Effector memory CD8-positive, alpha-beta T cell (primary cell): ENCODE data around the gene UBQLN3.

Experiments used
- ATAC-seq: fragments of 150-1000 bp; cut with Tn5 transposase; replicated peaks from 2 replicates; pipeline ENCODE4 v1.10.0; 2021; ENCODE audit warnings: mild to moderate bottlenecking, moderate library complexity
- DNase-seq, 3 experiments: peaks; one replicate each; pipeline ENCODE4 v3.0.0; 2021
- H3K27ac Mint-ChIP-seq, 2 donors: one replicate each; pipeline ENCODE4 v1.8.0; 2022; ENCODE audit warnings: mild to moderate bottlenecking in 2 of 2, mixed read lengths in 2 of 2, moderate library complexity in 2 of 2
- H3K27me3 Mint-ChIP-seq, 2 donors: one replicate each; pipeline ENCODE4 v1.8.0; 2022; ENCODE audit warnings: mixed read lengths in 2 of 2
- H3K36me3 Mint-ChIP-seq: one replicate; pipeline ENCODE4 v1.8.0; 2022; ENCODE audit warnings: mild to moderate bottlenecking, moderate library complexity, mixed read lengths; ENCODE audit not compliant: insufficient read depth
- H3K4me1 Mint-ChIP-seq, 2 donors: one replicate each; pipeline ENCODE4 v1.8.0; 2022; ENCODE audit warnings: low read depth in 2 of 2, mixed read lengths in 2 of 2
- H3K4me3 Mint-ChIP-seq, 2 donors: one replicate each; pipeline ENCODE4 v1.8.0; 2022; ENCODE audit warnings: mild to moderate bottlenecking in 2 of 2, mixed read lengths in 2 of 2, moderate library complexity in 2 of 2
- H3K9me3 Mint-ChIP-seq, 2 donors: one replicate each; pipeline ENCODE4 v1.8.0; 2022; ENCODE audit warnings: mixed read lengths in 2 of 2
- total RNA-seq, 9 experiments: gene quantifications; one replicate each; lab custom pipeline; 2026; lab: John Stamatoyannopoulos, UW

UBQLN3 gene
- 0 to 1.3 (median 0) reads per million in 9 experiments for total RNA-seq

DNA sequence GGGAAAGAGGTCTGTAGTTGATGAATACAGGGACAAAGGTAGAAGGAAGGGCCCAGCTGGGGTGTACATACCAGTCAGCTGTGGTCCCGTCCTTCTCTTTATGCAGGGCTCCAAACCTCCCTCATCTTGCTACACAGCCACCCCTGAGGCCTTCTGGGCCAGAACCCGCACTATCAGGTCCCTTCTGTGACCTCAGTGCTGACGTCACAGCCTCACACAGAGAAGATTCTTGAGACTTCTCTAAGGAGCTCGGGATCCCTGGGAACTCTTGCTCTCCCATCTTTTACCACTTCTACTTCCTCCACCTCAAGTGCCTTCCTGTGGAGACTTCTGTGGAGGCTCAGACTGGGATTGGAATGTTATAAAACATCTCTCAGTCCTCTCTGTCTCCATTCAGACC lies at the start of gene UBQLN3:
UBQLN3 (minus strand) TSS at position 155 of the 400 bp plus-strand sequence. CDS start 399 bp downstream, outside the sequence.
- no peak within 1 kb of the TSS for H3K4me3 Mint-ChIP-seq
- no peaks in the 10 kb centered on the region for H3K4me1 Mint-ChIP-seq
- H3K27me3 Mint-ChIP-seq = peaks cover 14 to 32% of the 10 kb centered on the region in 2 donors
- DNase-seq (no peak), ATAC-seq (no peak)
- H3K27ac Mint-ChIP-seq = no peak within 1 kb of the TSS
- H3K9me3 Mint-ChIP-seq = no peaks in the 10 kb centered on the region
- H3K36me3 Mint-ChIP-seq = no peaks in the 10 kb centered on the region

- H3K4me1 Mint-ChIP-seq = peaks cover 0 to 1% of the 10 kb centered on the region in 2 donors
- DNase-seq (no peak), ATAC-seq (no peak)
- peaks cover 8 to 36% of the 10 kb centered on the region in 2 donors for H3K27me3 Mint-ChIP-seq
- H3K4me3 Mint-ChIP-seq = no peak overlapping the region
- no peak overlapping the region for H3K27ac Mint-ChIP-seq
- no peaks in the 10 kb centered on the region for H3K9me3 Mint-ChIP-seq
- no peaks in the 10 kb centered on the region for H3K36me3 Mint-ChIP-seq
Observed at GRCh38 chr11:5557751-5558150, 48.0 kb upstream of the UBQLN3 start.

DNA sequence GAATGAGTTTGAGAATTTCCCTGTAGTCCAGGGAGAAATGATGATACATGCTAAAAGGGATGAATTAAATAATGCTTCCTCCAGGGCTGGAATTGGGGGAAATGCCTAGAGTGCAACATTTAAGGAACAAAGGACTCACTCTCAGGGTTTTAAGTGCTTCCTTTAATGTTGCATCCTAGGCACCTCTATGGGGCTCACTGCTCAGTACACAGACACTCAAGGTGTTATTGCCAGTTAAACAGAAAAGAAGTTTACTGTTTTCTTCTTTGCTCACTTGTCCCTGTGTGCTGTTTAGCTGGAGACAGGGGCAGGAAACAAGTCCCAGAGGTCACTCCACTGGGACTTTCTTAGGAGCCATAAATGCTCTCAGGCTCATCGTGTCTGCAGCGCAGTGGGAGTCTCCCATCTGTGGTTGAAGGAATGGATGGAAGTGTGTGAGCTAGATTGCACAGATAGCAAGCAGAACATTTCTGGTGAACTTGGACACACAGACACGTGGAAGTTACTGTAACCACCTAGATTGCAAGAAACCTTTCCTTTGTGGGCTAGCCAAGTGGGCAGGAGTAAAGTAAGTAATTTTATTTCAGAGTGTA lies 46.9 kb upstream of the UBQLN3 start:
- H3K9me3 Mint-ChIP-seq = no peaks in the 10 kb centered on the region
- no peak for DNase-seq
- H3K27me3 Mint-ChIP-seq = peaks cover 12 to 41% of the 10 kb centered on the region in 2 donors
- peaks cover 0 to 1% of the 10 kb centered on the region in 2 donors for H3K4me1 Mint-ChIP-seq
- no peak for ATAC-seq
- no peak overlapping the region for H3K27ac Mint-ChIP-seq
- H3K4me3 Mint-ChIP-seq = no peak overlapping the region
- H3K36me3 Mint-ChIP-seq = no peaks in the 10 kb centered on the region

- Mint-ChIP-seq H3K4me1 (peaks cover 0 to 1% of the 10 kb centered on the region in 2 donors), H3K27me3 (peaks cover 20 to 51% of the 10 kb centered on the region in 2 donors), H3K27ac (no peak overlapping the region), H3K4me3 (no peak overlapping the region), H3K9me3 (no peaks in the 10 kb centered on the region), H3K36me3 (no peaks in the 10 kb centered on the region)
- no peak for ATAC-seq
- no peak for DNase-seq
Observed at GRCh38 chr11:5553343-5553742, 43.6 kb upstream of the UBQLN3 start.

DNA sequence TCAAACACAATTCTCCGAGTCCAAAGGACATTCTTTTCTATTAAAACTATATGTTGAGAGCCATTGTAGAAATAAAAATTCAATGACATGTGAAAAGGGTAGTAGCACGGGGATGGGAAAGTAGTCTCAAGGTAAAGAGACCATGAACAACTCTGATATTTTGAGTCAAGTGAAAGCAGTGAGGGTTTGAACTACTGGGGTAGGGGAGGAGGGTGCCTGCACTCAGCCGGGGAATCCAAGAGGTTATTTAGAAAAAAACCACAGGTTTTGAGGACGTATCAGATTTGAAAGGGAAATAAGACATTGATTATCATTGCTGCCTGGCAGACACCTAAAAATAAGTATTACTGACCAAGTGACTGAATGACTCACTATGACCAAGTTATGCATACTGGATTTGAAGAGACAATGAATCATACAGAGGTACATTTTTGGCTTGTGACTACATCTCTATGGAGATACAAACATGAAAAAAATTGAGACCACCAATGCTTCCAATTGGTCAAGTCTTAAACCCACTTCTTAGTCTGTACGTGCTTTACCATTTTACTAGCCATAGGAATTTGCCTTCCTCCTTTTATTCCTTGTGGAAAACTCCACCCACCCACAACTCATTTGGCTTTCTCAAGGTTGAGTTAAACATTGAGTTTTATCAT lies 40.8 kb upstream of the UBQLN3 start:
- no peaks in the 10 kb centered on the region for H3K36me3 Mint-ChIP-seq
- no peak overlapping the region for H3K4me3 Mint-ChIP-seq
- no peak for DNase-seq
- peaks cover 20 to 41% of the 10 kb centered on the region in 2 donors for H3K27me3 Mint-ChIP-seq
- no peak for ATAC-seq
- H3K4me1 Mint-ChIP-seq = peaks cover 0 to 1% of the 10 kb centered on the region in 2 donors
- no peaks in the 10 kb centered on the region for H3K9me3 Mint-ChIP-seq
- no peak overlapping the region for H3K27ac Mint-ChIP-seq

DNA sequence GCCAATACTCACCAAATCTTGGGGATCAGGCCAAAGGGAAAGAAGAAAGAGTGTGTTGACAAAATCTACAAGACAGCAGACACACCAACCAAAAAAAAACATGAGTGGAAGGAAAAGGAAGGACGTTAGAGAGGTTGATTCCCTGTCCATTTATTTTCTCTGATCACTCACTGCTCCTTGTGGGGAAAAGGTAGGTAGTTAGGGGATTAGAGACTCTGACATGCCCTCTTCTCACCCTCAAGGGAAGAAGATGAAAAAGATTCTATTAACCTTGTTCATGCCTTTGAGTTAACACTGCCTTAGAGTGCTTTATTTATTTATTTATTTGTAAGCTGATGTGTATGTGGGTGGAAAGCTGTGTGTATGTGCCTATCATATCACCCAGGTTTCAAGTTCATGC lies 38.7 kb upstream of the UBQLN3 start, which contains the start of gene OR52H1:
OR52H1 (minus strand) TSS at position 101 of the 400 bp plus-strand sequence. CDS start 3,035 bp downstream, outside the sequence.
- Mint-ChIP-seq H3K27ac (no peak within 1 kb of the TSS), H3K36me3 (no peaks in the 10 kb centered on the region), H3K27me3 (peaks cover 20 to 30% of the 10 kb centered on the region in 2 donors), H3K4me3 (no peak within 1 kb of the TSS), H3K9me3 (no peaks in the 10 kb centered on the region), H3K4me1 (no peaks in the 10 kb centered on the region)
- DNase-seq (no peak), ATAC-seq (no peak)

DNA sequence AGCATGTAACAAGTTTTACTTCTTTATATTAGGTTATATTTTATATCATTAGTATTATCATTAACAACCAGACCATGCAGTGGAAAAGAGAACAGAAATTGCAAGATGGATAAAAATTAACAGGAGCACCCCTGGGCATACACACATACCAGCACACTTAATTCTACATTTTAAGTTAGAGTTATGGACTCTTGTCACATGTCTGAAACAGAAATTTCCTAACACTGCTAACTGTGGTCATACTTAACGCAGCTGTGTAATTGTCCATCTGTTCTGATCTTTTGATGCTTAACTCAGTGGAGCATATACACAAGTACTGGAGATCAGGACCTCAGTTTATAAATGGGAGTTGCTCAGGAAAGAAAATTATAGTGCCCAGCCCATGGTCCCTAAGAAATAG lies 38.2 kb upstream of the UBQLN3 start:
- no peaks in the 10 kb centered on the region for H3K36me3 Mint-ChIP-seq
- H3K27me3 Mint-ChIP-seq = peaks cover 20 to 30% of the 10 kb centered on the region in 2 donors
- ATAC-seq (no peak), DNase-seq (no peak)
- H3K9me3 Mint-ChIP-seq = no peaks in the 10 kb centered on the region
- H3K27ac Mint-ChIP-seq = no peak overlapping the region
- no peak overlapping the region for H3K4me3 Mint-ChIP-seq
- no peaks in the 10 kb centered on the region for H3K4me1 Mint-ChIP-seq

- no peaks in the 10 kb centered on the region for H3K9me3 Mint-ChIP-seq
- H3K4me3 Mint-ChIP-seq = no peak overlapping the region
- no peak for ATAC-seq
- H3K36me3 Mint-ChIP-seq = no peaks in the 10 kb centered on the region
- H3K4me1 Mint-ChIP-seq = no peaks in the 10 kb centered on the region
- no peak for DNase-seq
- peaks cover 13 to 22% of the 10 kb centered on the region in 2 donors for H3K27me3 Mint-ChIP-seq
- no peak overlapping the region for H3K27ac Mint-ChIP-seq
Observed at GRCh38 chr11:5546457-5546856, 36.7 kb upstream of the UBQLN3 start.

GRCh38 chr11:5541427-5541826 lies 31.7 kb upstream of the UBQLN3 start:
- Mint-ChIP-seq H3K27me3 (peaks cover 14 to 27% of the 10 kb centered on the region in 2 donors), H3K27ac (no peak overlapping the region), H3K36me3 (no peaks in the 10 kb centered on the region), H3K4me3 (no peak overlapping the region), H3K9me3 (no peaks in the 10 kb centered on the region), H3K4me1 (no peaks in the 10 kb centered on the region)
- no peak for ATAC-seq
- no peak for DNase-seq

- H3K36me3 Mint-ChIP-seq = no peaks in the 10 kb centered on the region
- H3K9me3 Mint-ChIP-seq = no peaks in the 10 kb centered on the region
- ATAC-seq = no peak
- peaks cover 18 to 30% of the 10 kb centered on the region in 2 donors for H3K27me3 Mint-ChIP-seq
- H3K4me3 Mint-ChIP-seq = no peak overlapping the region
- no peak for DNase-seq
- no peak overlapping the region for H3K27ac Mint-ChIP-seq
- H3K4me1 Mint-ChIP-seq = no peaks in the 10 kb centered on the region
Observed at GRCh38 chr11:5536482-5536881, 26.7 kb upstream of the UBQLN3 start.

GRCh38 chr11:5534046-5534445 lies 24.3 kb upstream of the UBQLN3 start:
- H3K27me3 Mint-ChIP-seq = peaks cover 21 to 22% of the 10 kb centered on the region in 2 donors
- H3K4me3 Mint-ChIP-seq = no peak overlapping the region

DNA sequence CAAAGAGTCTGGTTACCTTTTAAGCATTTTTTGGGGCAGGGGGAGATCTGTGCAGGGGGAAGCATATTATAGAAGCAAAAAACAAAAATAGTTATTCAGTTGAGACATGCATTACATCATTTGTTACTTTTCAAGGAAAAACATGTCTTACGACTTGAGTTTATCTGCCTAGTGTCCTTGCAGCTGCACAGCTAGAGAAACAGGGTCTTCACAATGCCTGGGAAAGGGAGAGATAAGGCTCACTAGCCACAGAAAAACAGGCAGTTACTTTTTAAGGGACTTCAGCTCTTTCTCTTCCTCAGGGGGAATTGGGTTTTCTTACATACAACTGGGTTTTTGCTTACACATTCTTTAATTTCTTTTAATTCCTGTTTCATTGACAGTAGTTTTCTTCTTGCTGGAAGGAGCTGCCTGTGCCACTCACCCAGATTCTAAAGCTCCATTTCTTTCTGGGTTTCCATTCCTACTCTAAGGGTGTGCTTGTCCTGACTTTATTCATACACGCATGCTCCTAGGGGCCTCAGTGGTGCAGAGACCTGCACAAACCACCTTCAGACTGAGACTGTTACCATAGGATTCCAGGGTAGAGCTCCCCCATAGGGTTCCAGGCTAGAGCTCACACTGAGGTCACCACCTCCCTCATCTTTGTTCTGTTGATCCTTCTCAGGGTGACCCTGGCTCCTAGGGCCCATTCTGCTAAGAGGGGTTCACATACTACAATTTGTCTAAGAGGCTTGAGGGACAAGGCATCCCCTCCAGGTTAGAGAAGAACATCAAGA lies 21.5 kb upstream of the UBQLN3 start:
- DNase-seq (no peak), ATAC-seq (no peak)
- H3K9me3 Mint-ChIP-seq = no peaks in the 10 kb centered on the region
- no peaks in the 10 kb centered on the region for H3K36me3 Mint-ChIP-seq
- no peak overlapping the region for H3K27ac Mint-ChIP-seq
- no peak overlapping the region for H3K4me3 Mint-ChIP-seq
- H3K4me1 Mint-ChIP-seq = no peaks in the 10 kb centered on the region
- H3K27me3 Mint-ChIP-seq = peaks cover 22 to 23% of the 10 kb centered on the region in 2 donors

More at GRCh38 chr11:5534046-5534445, 24.3 kb upstream of the UBQLN3 start:
- Mint-ChIP-seq H3K36me3 (no peaks in the 10 kb centered on the region), H3K27ac (no peak overlapping the region), H3K4me1 (no peaks in the 10 kb centered on the region), H3K9me3 (no peaks in the 10 kb centered on the region)
- ATAC-seq (no peak), DNase-seq (no peak)

DNA sequence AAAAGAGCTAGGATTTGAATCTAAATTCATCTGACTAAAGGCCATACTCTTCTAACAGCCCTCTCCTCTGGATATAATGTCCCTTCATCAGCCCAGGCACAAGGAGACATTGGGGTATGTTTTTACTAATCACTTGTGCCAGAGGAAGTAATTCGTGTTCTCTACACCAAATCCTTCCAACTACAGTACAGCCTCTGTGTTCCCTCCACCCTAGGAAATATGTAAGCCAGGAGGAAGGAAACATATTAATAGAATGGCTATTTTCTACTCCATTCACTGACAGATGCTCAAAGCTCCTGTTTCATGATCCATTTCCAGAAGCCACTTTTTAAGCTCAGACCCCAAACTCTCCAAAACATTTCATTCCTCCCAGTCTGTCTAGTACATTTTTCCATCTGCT lies 18.7 kb upstream of the UBQLN3 start:
- H3K9me3 Mint-ChIP-seq = no peaks in the 10 kb centered on the region

More for the DNA sequence above, 18.7 kb upstream of the UBQLN3 start:
- H3K27me3 Mint-ChIP-seq = peaks cover 31% of the 10 kb centered on the region in 2 donors
- DNase-seq (no peak), ATAC-seq (no peak)
- no peak overlapping the region for H3K27ac Mint-ChIP-seq
- H3K4me1 Mint-ChIP-seq = no peaks in the 10 kb centered on the region
- H3K4me3 Mint-ChIP-seq = no peak overlapping the region
- no peaks in the 10 kb centered on the region for H3K36me3 Mint-ChIP-seq
